Adipose tissue (tissue), 3 donors: Measurements from ENCODE around the gene DGKH. TPM values are rescaled to one million over a fixed set of nuclear protein-coding genes. Genes with fewer than 3 reads are reported as not detected.

Experiments
- H3K27ac ChIP-seq: one replicate; pipeline ENCODE4 v1.5.1; 2013; ENCODE audit warnings: low read depth, low read length
- WGBS, 3 donors: extraction: QIAGEN DNeasy Blood & Tissue Kit; methylation state at CpG; one replicate each; pipeline ENCODE4 v1.1.7; 2013; 5-methylcytosine and 5-hydroxymethylcytosine counted together
- polyA plus RNA-seq, 3 donors: library from polyadenylated mRNA; stranded (reverse); fragments of 200-250 nt; gene quantifications; one replicate each; pipeline ENCODE4 v1.2.3, GENCODE V29; 2013
- donor health status: healthy with polysubstance abuse.
- donor health status: Bipolar disorder and iron deficiency.
- donor health status: healthy.

The DGKH gene
- polyA plus RNA-seq, 3 donors: 0.47 to 1.7 (median 1.4) TPM

- 37 to 93% (median 89%) methylated on average over 1 of the region's 1 CpG for WGBS, 3 donors
- H3K27ac ChIP-seq: no peak overlapping the region
Observed at GRCh38 chr13:42233726-42234125, 185.3 kb downstream of the DGKH start.

GRCh38 chr13:42239161-42239560, 190.7 kb downstream of the DGKH start:
- 86 to 95% (median 89%) methylated on average over 1 of the region's 1 CpG for WGBS, 3 donors
- H3K27ac ChIP-seq: no peak overlapping the region

GRCh38 chr13:42239644-42240043, 191.2 kb downstream of the DGKH start:
- no peak overlapping the region for H3K27ac ChIP-seq

- WGBS, 3 donors: 91 to 97% (median 93%) methylated on average over 8 of the region's 8 CpGs
- no peak overlapping the region for H3K27ac ChIP-seq
Observed at GRCh38 chr13:42246541-42246940, 198.1 kb downstream of the DGKH start.

- 93 to 97% (median 97%) methylated on average over 2 of the region's 2 CpGs for WGBS, 3 donors
- no peak overlapping the region for H3K27ac ChIP-seq
Observed at GRCh38 chr13:42247883-42248282, 199.4 kb downstream of the DGKH start.

- H3K27ac ChIP-seq: no peak overlapping the region
- WGBS, 3 donors: 70 to 76% (median 76%) methylated on average over 5 of the region's 5 CpGs
Observed at GRCh38 chr13:42255886-42256285, 207.4 kb downstream of the DGKH start.

GRCh38 chr13:42258747-42259146, 210.3 kb downstream of the DGKH start:
- WGBS, 3 donors: 69 to 78% (median 71%) methylated on average over 5 of the region's 5 CpGs
- no peak overlapping the region for H3K27ac ChIP-seq

- H3K27ac ChIP-seq: no peak overlapping the region
- WGBS, 3 donors: 70 to 82% (median 76%) methylated on average over 4 of the region's 4 CpGs
Observed at GRCh38 chr13:42259515-42259914, 211.1 kb downstream of the DGKH start.

GRCh38 chr13:42260903-42261654, 212.6 kb downstream of the DGKH start:
- WGBS, 3 donors: 89 to 92% (median 92%) methylated on average over 8 of the region's 8 CpGs
- H3K27ac ChIP-seq: no peak overlapping the region

- H3K27ac ChIP-seq: no peak overlapping the region
- WGBS, 3 donors: 52 to 71% (median 63%) methylated on average over 3 of the region's 3 CpGs
Observed at GRCh38 chr13:42266473-42266872, 218.0 kb downstream of the DGKH start.

GRCh38 chr13:42270160-42270856, 221.9 kb downstream of the DGKH start:
- H3K27ac ChIP-seq: no peak overlapping the region
- WGBS, 3 donors: 96 to 97% (median 97%) methylated on average over 6 of the region's 6 CpGs

GRCh38 chr13:42270857-42271215, 222.4 kb downstream of the DGKH start:
- H3K27ac ChIP-seq: no peak overlapping the region

GRCh38 chr13:42271337-42272114, 223.1 kb downstream of the DGKH start:
- H3K27ac ChIP-seq: no peak overlapping the region
- 3 to 4% (median 4%) methylated on average over 39 to 56 of the region's 57 CpGs for WGBS, 3 donors

More at GRCh38 chr13:42270857-42271215, 222.4 kb downstream of the DGKH start:
- 83 to 88% (median 84%) methylated on average over 6 of the region's 6 CpGs for WGBS, 3 donors

- peak within 1 kb of the TSS; percentile 29 for H3K27ac ChIP-seq
- 0% methylated on average over 49 to 59 of the region's 59 CpGs for WGBS, 3 donors
Observed at GRCh38 chr13:42272115-42272803, 223.8 kb downstream of the DGKH start, which contains the start of gene AKAP11. Gene AKAP11 (plus strand): TSS chr13:42272152. CDS start chr13:42286349, 14,197 bp downstream.

- 1 to 12% (median 1%) methylated on average over 4 of the region's 4 CpGs for WGBS, 3 donors
- no peak overlapping the region for H3K27ac ChIP-seq
Observed at GRCh38 chr13:42272804-42273175, 224.3 kb downstream of the DGKH start.

GRCh38 chr13:42274386-42275097, 226.1 kb downstream of the DGKH start:
- no peak overlapping the region for H3K27ac ChIP-seq
- 83 to 94% (median 88%) methylated on average over 10 of the region's 10 CpGs for WGBS, 3 donors

GRCh38 chr13:42275098-42275471, 226.6 kb downstream of the DGKH start:
- 57 to 78% (median 65%) methylated on average over 2 of the region's 2 CpGs for WGBS, 3 donors
- H3K27ac ChIP-seq: no peak overlapping the region

GRCh38 chr13:42275506-42275905, 227.1 kb downstream of the DGKH start:
- 87 to 94% (median 94%) methylated on average over 4 of the region's 4 CpGs for WGBS, 3 donors
- no peak overlapping the region for H3K27ac ChIP-seq
